Lower leg skin (tissue), 3 donors: ENCODE results near the gene ENAH.

Experiments used
- POLR2A ChIP-seq, 2 donors: fragments of 450-650 bp; IDR thresholded peaks; one replicate each; pipeline ENCODE4 v1.6.1; 2016 to 2017; ENCODE audit warnings: antibody characterized with exemption in 2 of 2, mild to moderate bottlenecking in 1 of 2, moderate library complexity in 1 of 2
- TF ChIP-seq, protein P1 (sequence below), 3 donors: fragments of 450-650 bp; IDR thresholded peaks; one replicate each; pipeline ENCODE4 v1.5.1; 2016; ENCODE audit warnings: antibody characterized with exemption in 3 of 3, mild to moderate bottlenecking in 3 of 3, moderate library complexity in 2 of 3

GRCh38 chr1:225523263-225523950 is 129.5 kb downstream of the ENAH start:
- TF ChIP-seq, protein P1, sequence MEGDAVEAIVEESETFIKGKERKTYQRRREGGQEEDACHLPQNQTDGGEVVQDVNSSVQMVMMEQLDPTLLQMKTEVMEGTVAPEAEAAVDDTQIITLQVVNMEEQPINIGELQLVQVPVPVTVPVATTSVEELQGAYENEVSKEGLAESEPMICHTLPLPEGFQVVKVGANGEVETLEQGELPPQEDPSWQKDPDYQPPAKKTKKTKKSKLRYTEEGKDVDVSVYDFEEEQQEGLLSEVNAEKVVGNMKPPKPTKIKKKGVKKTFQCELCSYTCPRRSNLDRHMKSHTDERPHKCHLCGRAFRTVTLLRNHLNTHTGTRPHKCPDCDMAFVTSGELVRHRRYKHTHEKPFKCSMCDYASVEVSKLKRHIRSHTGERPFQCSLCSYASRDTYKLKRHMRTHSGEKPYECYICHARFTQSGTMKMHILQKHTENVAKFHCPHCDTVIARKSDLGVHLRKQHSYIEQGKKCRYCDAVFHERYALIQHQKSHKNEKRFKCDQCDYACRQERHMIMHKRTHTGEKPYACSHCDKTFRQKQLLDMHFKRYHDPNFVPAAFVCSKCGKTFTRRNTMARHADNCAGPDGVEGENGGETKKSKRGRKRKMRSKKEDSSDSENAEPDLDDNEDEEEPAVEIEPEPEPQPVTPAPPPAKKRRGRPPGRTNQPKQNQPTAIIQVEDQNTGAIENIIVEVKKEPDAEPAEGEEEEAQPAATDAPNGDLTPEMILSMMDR (IDR thresholded peaks at IDR 0.05), result no peak
- TF ChIP-seq POLR2A (IDR thresholded peaks at IDR 0.05), result no peak
